HCT116 (cell line): ENCODE measurements around the gene GALNT17. TPM values are rescaled to one million over a fixed set of nuclear protein-coding genes. Genes with fewer than 3 reads are reported as not detected.

ENCODE experiments used
- ATAC-seq: fragments of 200-7000 bp; cut with Tn5 transposase; 2 replicates; pipeline ENCODE4 v1.9.1; 2020; ENCODE audit warnings: mild to moderate bottlenecking, moderate library complexity
- BruUV-seq: library from RNA; stranded (reverse); fragments of 400-500 nt; replicated peaks from 2 replicates; lab custom pipeline; 2021; lab: Mats Ljungman, UMichigan
- CTCF ChIA-PET: fragments of 300-600 bp; sonication (Branson Sonifier 250); formaldehyde crosslinking; loops from one replicate; lab custom pipeline; 2021; ENCODE audit warnings: antibody characterized with exemption; lab: Charles Lee
- POLR2A ChIA-PET: fragments of 300-600, 350-600 bp; sonication (Branson Sonifier 250); formaldehyde crosslinking; loops from one replicate; lab custom pipeline; 2021; ENCODE audit warnings: antibody characterized with exemption; lab: Charles Lee
- RAD21 ChIA-PET, 2 experiments: fragments of 300-600 bp; sonication (Branson Sonifier 250); formaldehyde crosslinking; loops; one replicate each; lab custom pipeline; 2023; ENCODE audit warnings: low total read pairs in 2 of 2; ENCODE audit not compliant: uncharacterized antibody in 2 of 2, unreplicated experiment in 2 of 2, low non-redundant PET in 1 of 2; lab: Charles Lee
- DNase-seq: peaks from one replicate; pipeline ENCODE4 v3.0.0-alpha.2; 2010; ENCODE audit warnings: low read depth, low spot score
- H2AFZ ChIP-seq: fragments of 200-600 bp; shearing (Covaris generic), sonication (generic); 2 replicates; pipeline ENCODE4 v1.6.1; 2017; ENCODE audit warnings: low read depth, mixed run types, mixed read lengths, antibody characterized with exemption, low read length; ENCODE audit not compliant: poor library complexity, severe bottlenecking
- H3K27ac ChIP-seq: 2 replicates; pipeline ENCODE4 v1.5.1; 2012; ENCODE audit warnings: low read depth, low read length
- H3K27me3 ChIP-seq: fragments of 200-600 bp; sonication (generic); 2 replicates; pipeline ENCODE4 v1.6.1; 2016; ENCODE audit warnings: mixed run types, low read length, mixed read lengths; ENCODE audit not compliant: insufficient read depth
- H3K36me3 ChIP-seq, 2 experiments: fragments of 200-500 bp in 1 of 2; fragments of 200-600 bp in 1 of 2; sonication (Bioruptor generic) in 1 of 2; sonication (generic) in 1 of 2; 2 replicates each; pipeline versions ENCODE4 v1.5.1 to v1.6.1; 2014 to 2016; ENCODE audit warnings: low read length in 2 of 2, inconsistent platforms in 1 of 2, mixed read lengths in 1 of 2, mixed run types in 1 of 2; ENCODE audit not compliant: insufficient read depth in 2 of 2, control insufficient read depth in 1 of 2
- H3K4me1 ChIP-seq, 2 experiments: fragments of 200-600 bp in 1 of 2; sonication (generic) in 1 of 2; 2 replicates each; pipeline versions ENCODE4 v1.5.1 to v1.6.1; 2012 to 2017; ENCODE audit warnings: low read length in 2 of 2, inconsistent platforms in 1 of 2, mild to moderate bottlenecking in 1 of 2, mixed read lengths in 1 of 2, mixed run types in 1 of 2, moderate library complexity in 1 of 2; ENCODE audit not compliant: insufficient read depth in 2 of 2, control insufficient read depth in 1 of 2
- H3K4me2 ChIP-seq: fragments of 200-600 bp; sonication (generic); 2 replicates; pipeline ENCODE4 v1.6.1; 2017; ENCODE audit warnings: mixed run types, low read length, mixed read lengths
- H3K4me3 ChIP-seq, 2 experiments: fragments of 200-600 bp in 1 of 2; sonication (generic) in 1 of 2; replicated peaks in 1 of 2; 2 replicates each; pipeline ENCODE4 v1.5.1; 2011 to 2016; ENCODE audit warnings: low read length in 2 of 2, control low read depth in 1 of 2, low read depth in 1 of 2, mild to moderate bottlenecking in 1 of 2, mixed read lengths in 1 of 2, mixed run types in 1 of 2
- H3K79me2 ChIP-seq: fragments of 200-600 bp; sonication (generic); 2 replicates; pipeline ENCODE4 v1.6.1; 2017; ENCODE audit warnings: mild to moderate bottlenecking, mixed run types, low read length, moderate library complexity, mixed read lengths; ENCODE audit not compliant: insufficient read depth
- H3K9ac ChIP-seq: fragments of 200-600 bp; sonication (generic); 2 replicates; pipeline ENCODE4 v1.6.1; 2016; ENCODE audit warnings: low read length, mixed read lengths
- H3K9me2 ChIP-seq: fragments of 200-600 bp; sonication (generic), shearing (Covaris generic); 2 replicates; pipeline ENCODE4 v1.6.1; 2017; ENCODE audit warnings: mixed run types, mild to moderate bottlenecking, moderate library complexity; ENCODE audit not compliant: insufficient read depth
- H3K9me3 ChIP-seq, 2 experiments: fragments of 200-500 bp in 1 of 2; fragments of 200-600 bp in 1 of 2; sonication (Bioruptor generic) in 1 of 2; sonication (generic) in 1 of 2; 2 replicates each; pipeline ENCODE4 v1.6.1; 2014 to 2017; ENCODE audit warnings: low read length in 2 of 2, mixed read lengths in 2 of 2, inconsistent platforms in 1 of 2, low read depth in 1 of 2, mild to moderate bottlenecking in 1 of 2, mixed run types in 1 of 2, moderate library complexity in 1 of 2; ENCODE audit not compliant: control insufficient read depth in 1 of 2, insufficient read depth in 1 of 2
- H4K20me1 ChIP-seq: fragments of 200-600 bp; sonication (generic), shearing (Covaris generic); 2 replicates; pipeline ENCODE4 v1.6.1; 2017; ENCODE audit warnings: mixed run types, mild to moderate bottlenecking, moderate library complexity; ENCODE audit not compliant: insufficient read depth
- ATF3 ChIP-seq: IDR thresholded peaks from 2 replicates; pipeline ENCODE4 v1.6.1; 2012
- EGR1 ChIP-seq: IDR thresholded peaks from 2 replicates; pipeline ENCODE4 v1.6.1; 2012; ENCODE audit warnings: low read depth
- JUND ChIP-seq: IDR thresholded peaks from 2 replicates; pipeline ENCODE4 v1.6.1; 2012
- POLR2A ChIP-seq: IDR thresholded peaks from 2 replicates; pipeline ENCODE4 v1.7.0; 2011; ENCODE audit warnings: borderline replicate concordance; ENCODE audit not compliant: insufficient read depth, insufficient read length; ENCODE audit errors: extremely low read depth
- POLR2AphosphoS5 ChIP-seq: IDR thresholded peaks from 2 replicates; pipeline ENCODE4 v1.6.1; 2011; ENCODE audit warnings: mild to moderate bottlenecking, low read depth, low read length, moderate library complexity
- ZFX ChIP-seq: fragments of 450-650 bp; IDR thresholded peaks from 2 replicates; pipeline ENCODE4 v1.6.1; 2017
- intact Hi-C: fragments of 100-400 bp; cut with micrococcal nuclease; formaldehyde crosslinking; loops from 2 replicates; pipeline ENCODE4 v1.10.0; 2022
- total RNA-seq: library from RNA; stranded (reverse); gene quantifications from one replicate; pipeline ENCODE4 v1.2.1, GENCODE V29; 2021; ENCODE audit not compliant: unreplicated experiment
- TF ChIP-seq, protein P1 (sequence below), 3 experiments: fragments of 200-600 bp in 1 of 3; sonication (generic) in 1 of 3; IDR thresholded peaks in 2 of 3; conservative IDR thresholded peaks in 1 of 3; 2 replicates each; pipeline ENCODE4 v1.5.1; 2012 to 2017; ENCODE audit warnings: low read depth in 2 of 3, low read length in 2 of 3, antibody characterized with exemption in 1 of 3, borderline replicate concordance in 1 of 3, control low read depth in 1 of 3, mild to moderate bottlenecking in 1 of 3, mixed read lengths in 1 of 3, mixed run types in 1 of 3, moderate library complexity in 1 of 3; ENCODE audit not compliant: insufficient read depth in 1 of 3
- TF ChIP-seq, protein P2 (sequence below): IDR thresholded peaks from 2 replicates; pipeline ENCODE4 v1.6.1; 2012

Gene GALNT17
- total RNA-seq, 1 experiment from 2014 or later, result not detected

- RAD21 ChIA-PET, result no interaction called here
- no TSS peak for BruUV-seq
- Histone ChIP-seq H3K27me3 (no peaks in the 10 kb centered on the region), H3K4me3 (no peak overlapping the region), H3K27ac (no peak overlapping the region), H4K20me1 (no peaks in the 10 kb centered on the region), H3K36me3 (no peaks in the 10 kb centered on the region), H3K9me2 (no peaks in the 10 kb centered on the region), H3K4me1 (no peaks in the 10 kb centered on the region), H3K9ac (no peak overlapping the region), H3K4me2 (no peak overlapping the region), H3K9me3 (peaks cover 0 to 25% of the 10 kb centered on the region in 2 experiments; a peak in 2 of 4 replicates), H2AFZ (no peak overlapping the region), H3K79me2 (no peaks in the 10 kb centered on the region)
- intact Hi-C loops, result no loop called here
- ATAC-seq (no peak), DNase-seq (no peak)
- TF ChIP-seq ZFX (no peak), ATF3 (no peak), POLR2A (no peak), EGR1 (no peak), JUND (no peak), POLR2AphosphoS5 (no peak)
- TF ChIP-seq, protein P1, sequence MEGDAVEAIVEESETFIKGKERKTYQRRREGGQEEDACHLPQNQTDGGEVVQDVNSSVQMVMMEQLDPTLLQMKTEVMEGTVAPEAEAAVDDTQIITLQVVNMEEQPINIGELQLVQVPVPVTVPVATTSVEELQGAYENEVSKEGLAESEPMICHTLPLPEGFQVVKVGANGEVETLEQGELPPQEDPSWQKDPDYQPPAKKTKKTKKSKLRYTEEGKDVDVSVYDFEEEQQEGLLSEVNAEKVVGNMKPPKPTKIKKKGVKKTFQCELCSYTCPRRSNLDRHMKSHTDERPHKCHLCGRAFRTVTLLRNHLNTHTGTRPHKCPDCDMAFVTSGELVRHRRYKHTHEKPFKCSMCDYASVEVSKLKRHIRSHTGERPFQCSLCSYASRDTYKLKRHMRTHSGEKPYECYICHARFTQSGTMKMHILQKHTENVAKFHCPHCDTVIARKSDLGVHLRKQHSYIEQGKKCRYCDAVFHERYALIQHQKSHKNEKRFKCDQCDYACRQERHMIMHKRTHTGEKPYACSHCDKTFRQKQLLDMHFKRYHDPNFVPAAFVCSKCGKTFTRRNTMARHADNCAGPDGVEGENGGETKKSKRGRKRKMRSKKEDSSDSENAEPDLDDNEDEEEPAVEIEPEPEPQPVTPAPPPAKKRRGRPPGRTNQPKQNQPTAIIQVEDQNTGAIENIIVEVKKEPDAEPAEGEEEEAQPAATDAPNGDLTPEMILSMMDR (IDR thresholded peaks at IDR 0.05 in 2 of 3, conservative IDR thresholded peaks at IDR 0.05 in 1 of 3; ENCODE audit: borderline replicate concordance in 1 of 3, insufficient read depth in 1 of 3, low read depth in 2 of 3, low read length in 2 of 3), result no peak
- TF ChIP-seq, protein P2, sequence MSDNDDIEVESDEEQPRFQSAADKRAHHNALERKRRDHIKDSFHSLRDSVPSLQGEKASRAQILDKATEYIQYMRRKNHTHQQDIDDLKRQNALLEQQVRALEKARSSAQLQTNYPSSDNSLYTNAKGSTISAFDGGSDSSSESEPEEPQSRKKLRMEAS, result no peak
- POLR2A ChIA-PET, result no interaction called here
- CTCF ChIA-PET, result no interaction called here
These were observed 473.0 kb downstream of the GALNT17 start for GRCh38 chr7:71604818-71605414.
